Psoas muscle (tissue), 8 donors: ENCODE results near the gene CAGE1. TPM values are rescaled to one million over a fixed set of nuclear protein-coding genes. Genes with fewer than 3 reads are reported as not detected.

Experiments
- ATAC-seq, 4 donors: fragments of 200-7000 bp; cut with Tn5 transposase; one replicate each; pipeline ENCODE4 v1.9.1; 2020; ENCODE audit warnings: moderate library complexity in 3 of 4, mild to moderate bottlenecking in 2 of 4
- DNase-seq, 2 donors: peaks; one replicate each; pipeline ENCODE4 v3.0.0-alpha.2; 2020
- H3K27ac ChIP-seq: fragments of 200-600 bp; one replicate; pipeline ENCODE4 v1.8.0; 2022
- H3K27me3 ChIP-seq, 3 donors: fragments of 200-600 bp in 1 of 3; one replicate each; pipeline versions ENCODE4 v1.6.1 to v1.8.0; 2013 to 2022; ENCODE audit warnings: low read length in 2 of 3, mild to moderate bottlenecking in 2 of 3, moderate library complexity in 1 of 3; ENCODE audit not compliant: insufficient read depth in 3 of 3
- H3K36me3 ChIP-seq, 2 donors: fragments of 200-600 bp in 1 of 2; one replicate each; pipeline versions ENCODE4 v1.6.1 to v1.8.0; 2013 to 2022; ENCODE audit warnings: low read depth in 1 of 2, mild to moderate bottlenecking in 1 of 2, moderate library complexity in 1 of 2; ENCODE audit not compliant: insufficient read depth in 1 of 2
- H3K4me1 ChIP-seq: fragments of 200-600 bp; one replicate; pipeline ENCODE4 v1.8.0; 2022
- H3K4me3 ChIP-seq: fragments of 200-600 bp; one replicate; pipeline ENCODE4 v1.8.0; 2022; ENCODE audit warnings: mild to moderate bottlenecking
- H3K9me3 ChIP-seq: fragments of 200-600 bp; one replicate; pipeline ENCODE4 v1.8.0; 2022
- whole genome bisulfite sequencing, 3 donors: extraction: QIAGEN DNeasy Blood & Tissue Kit; methylation state at CpG; one replicate each; pipeline versions ENCODE4 v1.1.6 to v1.1.7; 2013; 5-methylcytosine and 5-hydroxymethylcytosine counted together
- intact Hi-C, 2 donors: fragments of 100-400 bp; cut with DNase I; formaldehyde crosslinking; loops; one replicate each; pipeline versions ENCODE4 v1.11.0 to v1.14.2; 2022
- polyA plus RNA-seq, 3 donors: library from polyadenylated mRNA; stranded (reverse); fragments of 200-250 nt; gene quantifications; one replicate each; pipeline ENCODE4 v1.2.3, GENCODE V29; 2013
- total RNA-seq, 4 donors: library from RNA; stranded (reverse); fragmentation: NEBNext Ultra II Directional in 2 of 4; extraction: Animal tissue kit (Norgen Biotek cat#: 25700) in 2 of 4; gene quantifications; one replicate each; pipeline versions ENCODE4 v1.2.1 to v1.2.4, GENCODE V29; 2021 to 2023
- TF ChIP-seq, protein P1 (sequence below): fragments of 200-600 bp; IDR thresholded peaks from one replicate; pipeline ENCODE4 v1.8.0; 2022; ENCODE audit warnings: antibody characterized with exemption
- donor health status: healthy with polysubstance abuse.
- donor health status: DM: no; HTN: no; CAD: no; lungs with moderate emphysema.
- donor health status: Bipolar disorder and iron deficiency.
- donor health status: healthy.
- donor health status: DM: yes; HTN: yes; CAD: no.
- donor health status: DM: no; HTN: no; CAD: no.
- donor health status: DM: no; HTN: no; CAD: no.
- donor health status: DM: yes; HTN: yes; CAD: no.

Gene CAGE1
- total and polyA plus RNA-seq, 7 donors = 0.08 TPM; not detected in 6

DNA sequence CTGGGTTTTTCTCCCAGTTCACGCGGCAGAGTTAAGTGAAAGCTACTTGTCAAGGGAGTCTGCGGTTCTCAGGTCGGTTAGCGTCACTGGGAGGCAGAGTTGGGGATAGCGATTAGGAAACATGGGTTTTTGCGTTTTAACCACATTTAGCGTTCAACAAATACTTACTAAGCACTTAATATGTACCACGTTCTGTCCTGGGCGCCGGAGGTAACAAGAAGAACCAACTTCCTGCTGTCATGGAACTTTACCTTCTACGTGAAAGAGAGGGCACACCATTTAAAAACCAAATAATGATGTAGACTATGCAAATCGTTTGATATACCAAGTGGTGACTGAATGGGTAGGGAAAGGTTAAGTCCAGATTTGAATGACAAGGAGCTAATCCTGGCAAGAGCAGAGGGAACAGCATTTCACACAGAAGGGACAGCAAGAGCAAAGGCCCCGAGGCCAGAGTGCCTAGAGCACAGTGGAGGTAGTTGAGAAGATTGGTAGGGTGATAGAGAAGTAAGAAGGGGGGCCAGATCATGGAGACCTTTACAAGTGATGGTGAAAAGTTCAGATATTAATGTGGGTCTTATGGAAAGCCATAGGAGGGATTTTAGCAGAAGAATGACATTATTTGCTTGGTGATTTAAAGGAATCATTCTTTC lies 810 bp upstream of the CAGE1 start:
- TF ChIP-seq, protein P1, sequence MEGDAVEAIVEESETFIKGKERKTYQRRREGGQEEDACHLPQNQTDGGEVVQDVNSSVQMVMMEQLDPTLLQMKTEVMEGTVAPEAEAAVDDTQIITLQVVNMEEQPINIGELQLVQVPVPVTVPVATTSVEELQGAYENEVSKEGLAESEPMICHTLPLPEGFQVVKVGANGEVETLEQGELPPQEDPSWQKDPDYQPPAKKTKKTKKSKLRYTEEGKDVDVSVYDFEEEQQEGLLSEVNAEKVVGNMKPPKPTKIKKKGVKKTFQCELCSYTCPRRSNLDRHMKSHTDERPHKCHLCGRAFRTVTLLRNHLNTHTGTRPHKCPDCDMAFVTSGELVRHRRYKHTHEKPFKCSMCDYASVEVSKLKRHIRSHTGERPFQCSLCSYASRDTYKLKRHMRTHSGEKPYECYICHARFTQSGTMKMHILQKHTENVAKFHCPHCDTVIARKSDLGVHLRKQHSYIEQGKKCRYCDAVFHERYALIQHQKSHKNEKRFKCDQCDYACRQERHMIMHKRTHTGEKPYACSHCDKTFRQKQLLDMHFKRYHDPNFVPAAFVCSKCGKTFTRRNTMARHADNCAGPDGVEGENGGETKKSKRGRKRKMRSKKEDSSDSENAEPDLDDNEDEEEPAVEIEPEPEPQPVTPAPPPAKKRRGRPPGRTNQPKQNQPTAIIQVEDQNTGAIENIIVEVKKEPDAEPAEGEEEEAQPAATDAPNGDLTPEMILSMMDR = no peak
- intact Hi-C loops = loop anchor here in 1 of 2 donors (5.0 to 10.0 kb wide), 2 partner anchors 202 to 716 kb away; partner anchors contain the start of gene SNRNP48
- ATAC-seq = no peak
- H3K27me3 ChIP-seq = no peaks in the 10 kb centered on the region
- DNase-seq = no peak
- 2 to 3% (median 2%) methylated on average over 14 of the region's 14 CpGs for WGBS, 3 donors
- peaks cover 7 to 25% of the 10 kb centered on the region in 2 donors for H3K36me3 ChIP-seq
- peak overlapping the region; percentile 96 for H3K4me3 ChIP-seq
- no peaks in the 10 kb centered on the region for H3K9me3 ChIP-seq
- H3K4me1 ChIP-seq = peaks cover 22% of the 10 kb centered on the region
- peak overlapping the region; percentile 94 for H3K27ac ChIP-seq

DNA sequence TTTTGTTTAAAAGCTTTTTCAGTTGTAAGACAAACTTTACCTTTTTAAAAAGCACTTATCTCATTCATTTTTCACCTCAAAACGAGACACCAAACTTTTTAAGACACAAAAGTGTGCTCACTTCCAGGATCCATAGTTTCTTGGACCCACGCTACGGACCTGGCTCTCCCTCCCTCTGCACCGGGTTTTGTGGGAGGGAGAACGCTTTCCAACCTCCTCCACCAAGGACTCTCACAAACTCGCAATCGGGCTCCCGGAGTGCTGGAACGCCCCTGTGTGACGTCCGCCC lies 436 bp downstream of the CAGE1 start:
- DNase-seq (peak in 1 of 2 donors; percentile 68), ATAC-seq (peak in 1 of 4 donors; percentile 74)
- 0 to 1% (median 0%) methylated on average over 11 of the region's 11 CpGs for WGBS, 3 donors

DNA sequence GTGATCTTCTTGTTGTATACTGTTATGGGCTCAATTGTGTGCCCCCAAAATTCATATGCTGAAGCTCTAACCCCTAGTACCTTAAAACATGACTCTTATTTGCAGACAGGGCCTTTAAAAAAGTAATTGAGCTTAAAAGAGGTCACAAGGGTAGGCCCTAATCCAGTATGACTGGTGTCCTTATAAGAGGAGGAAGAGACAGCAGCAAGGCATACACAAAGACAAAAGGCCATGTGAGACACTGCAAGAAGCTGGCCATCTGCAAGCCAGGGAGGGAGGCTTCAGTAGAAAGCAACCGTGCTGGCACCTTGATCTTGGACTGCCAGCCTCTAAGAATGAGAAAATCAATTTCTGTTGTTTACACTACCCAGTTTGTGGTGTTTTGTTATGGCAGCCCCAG lies 8.4 kb downstream of the CAGE1 start:
- intact Hi-C loops = no loop called here
- DNase-seq (no peak), ATAC-seq (no peak)
- H3K27ac ChIP-seq = no peak overlapping the region
- 59 to 76% (median 69%) methylated on average over 1 of the region's 1 CpG for WGBS, 3 donors
- TF ChIP-seq, protein P1 = no peak
- H3K9me3 ChIP-seq = no peaks in the 10 kb centered on the region
- H3K4me3 ChIP-seq = no peak overlapping the region
- H3K4me1 ChIP-seq = no peaks in the 10 kb centered on the region
- no peaks in the 10 kb centered on the region for H3K36me3 ChIP-seq
- no peaks in the 10 kb centered on the region for H3K27me3 ChIP-seq

More for the DNA sequence above, 436 bp downstream of the CAGE1 start:
- H3K36me3 ChIP-seq = peaks cover 7 to 12% of the 10 kb centered on the region in 2 donors
- peak overlapping the region; percentile 96 for H3K4me3 ChIP-seq
- no peaks in the 10 kb centered on the region for H3K27me3 ChIP-seq
- H3K27ac ChIP-seq = peak overlapping the region; percentile 94
- peaks cover 22% of the 10 kb centered on the region for H3K4me1 ChIP-seq
- intact Hi-C loops = loop anchor here (2.0 to 5.0 kb wide), 2 partner anchors 76 to 77 kb away; partner anchors contain the start of gene SSR1 (in 2 of the 2)
- TF ChIP-seq, protein P1 = no peak
- no peaks in the 10 kb centered on the region for H3K9me3 ChIP-seq

DNA sequence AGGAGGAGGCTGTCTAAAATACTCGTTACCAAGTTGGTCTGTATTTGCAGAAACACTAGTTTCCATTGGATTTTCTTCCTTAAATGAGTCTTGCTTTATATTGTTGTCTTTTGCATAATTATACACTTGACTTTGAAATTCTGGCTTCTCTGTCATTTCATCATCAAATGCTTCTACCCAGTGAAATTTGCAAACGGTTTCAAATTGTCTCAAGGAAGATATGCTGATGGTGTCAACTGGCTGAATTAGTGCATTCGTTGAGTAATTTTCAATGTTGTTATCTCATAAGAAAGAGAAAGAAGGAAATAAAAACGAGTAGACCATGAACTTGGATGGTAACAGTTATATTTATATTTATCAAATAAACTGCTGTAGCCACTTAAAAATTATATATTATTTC lies 10.8 kb downstream of the CAGE1 start:
- no peaks in the 10 kb centered on the region for H3K27me3 ChIP-seq
- H3K27ac ChIP-seq = no peak overlapping the region
- no peak for ATAC-seq
- 48 to 57% (median 49%) methylated on average over 4 of the region's 4 CpGs for WGBS, 3 donors
- intact Hi-C loops = no loop called here
- no peak for DNase-seq
- TF ChIP-seq, protein P1 = no peak
- H3K4me3 ChIP-seq = no peak overlapping the region
- no peaks in the 10 kb centered on the region for H3K4me1 ChIP-seq
- no peaks in the 10 kb centered on the region for H3K9me3 ChIP-seq
- no peaks in the 10 kb centered on the region for H3K36me3 ChIP-seq

DNA sequence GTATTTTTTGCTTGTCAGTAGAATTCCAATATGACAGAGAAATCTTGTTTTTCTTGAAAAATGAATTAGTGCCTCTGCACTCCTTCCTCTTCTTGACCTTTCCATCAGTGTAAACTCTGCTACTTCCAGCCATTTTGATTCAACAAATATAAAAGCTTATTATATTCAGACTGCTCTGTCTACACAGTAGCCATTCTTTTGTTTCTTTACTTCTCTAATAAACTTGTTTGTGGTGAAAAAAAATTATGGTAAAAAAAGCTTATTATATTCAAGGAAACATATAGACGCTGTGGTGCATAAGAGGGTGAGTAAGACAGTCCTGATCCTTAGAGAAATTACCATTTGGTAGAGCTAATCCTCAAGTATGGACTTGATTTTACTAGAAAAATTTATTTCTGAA lies 11.6 kb downstream of the CAGE1 start:
- intact Hi-C loops = no loop called here
- WGBS, 3 donors = 88 to 98% (median 89%) methylated on average over 1 of the region's 1 CpG
- TF ChIP-seq, protein P1 = no peak

More for the DNA sequence above, 11.6 kb downstream of the CAGE1 start:
- H3K4me1 ChIP-seq = no peaks in the 10 kb centered on the region
- no peak overlapping the region for H3K4me3 ChIP-seq
- DNase-seq = no peak
- no peaks in the 10 kb centered on the region for H3K9me3 ChIP-seq
- ATAC-seq = no peak
- H3K36me3 ChIP-seq = no peaks in the 10 kb centered on the region
- no peaks in the 10 kb centered on the region for H3K27me3 ChIP-seq
- H3K27ac ChIP-seq = no peak overlapping the region
